Activated naive CD8-positive, alpha-beta T cell treated with anti-CD3 and anti-CD28 coated beads, Interleukin-2, amount 50 U/mL, for 24 hours (primary cell): ENCODE measurements around the gene ADAT3.

ENCODE experiments used
- ATAC-seq: fragments of 150-1000 bp; cut with Tn5 transposase; one replicate; pipeline ENCODE4 v1.10.0; 2021
- DNase-seq: peaks from one replicate; pipeline ENCODE4 v3.0.0; 2021
- H3K27ac Mint-ChIP-seq: one replicate; pipeline ENCODE4 v1.8.0; 2021; ENCODE audit warnings: mild to moderate bottlenecking, mixed read lengths
- H3K27me3 Mint-ChIP-seq: one replicate; pipeline ENCODE4 v1.8.0; 2021; ENCODE audit warnings: mixed read lengths
- H3K36me3 Mint-ChIP-seq: one replicate; pipeline ENCODE4 v1.8.0; 2021; ENCODE audit warnings: low read depth, mixed read lengths
- H3K4me1 Mint-ChIP-seq: one replicate; pipeline ENCODE4 v1.8.0; 2021; ENCODE audit warnings: mixed read lengths
- H3K4me3 Mint-ChIP-seq: one replicate; pipeline ENCODE4 v1.8.0; 2021; ENCODE audit warnings: mild to moderate bottlenecking, moderate library complexity, mixed read lengths
- H3K9me3 Mint-ChIP-seq: one replicate; pipeline ENCODE4 v1.8.0; 2021; ENCODE audit warnings: mixed read lengths

ADAT3 gene

DNA sequence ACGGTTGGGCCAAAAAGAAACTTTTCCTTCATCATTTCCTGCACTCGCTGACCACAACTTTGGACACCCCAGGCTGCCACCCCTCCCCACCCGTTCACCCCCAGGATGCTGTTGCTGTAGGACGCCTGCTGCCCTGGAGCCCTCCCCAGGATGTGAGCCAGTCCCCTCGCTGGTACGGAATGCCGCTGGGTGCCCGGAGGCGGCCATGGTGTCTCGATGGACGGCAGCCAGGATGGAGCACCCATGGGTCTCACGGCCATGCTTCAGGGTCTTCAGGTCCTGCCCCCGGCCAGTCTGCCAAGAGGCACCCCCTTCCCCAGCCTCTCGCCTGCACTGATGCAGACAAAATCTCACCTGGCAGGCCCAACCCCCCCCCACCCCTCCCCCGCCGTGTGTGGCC, 20.3 kb downstream of the ADAT3 start:
- no peaks in the 10 kb centered on the region for H3K9me3 Mint-ChIP-seq
- H3K36me3 Mint-ChIP-seq = no peaks in the 10 kb centered on the region
- no peak overlapping the region for H3K4me3 Mint-ChIP-seq
- no peak for DNase-seq
- peaks cover 12% of the 10 kb centered on the region for H3K4me1 Mint-ChIP-seq
- H3K27me3 Mint-ChIP-seq = no peaks in the 10 kb centered on the region
- no peak for ATAC-seq
- H3K27ac Mint-ChIP-seq = no peak overlapping the region

DNA sequence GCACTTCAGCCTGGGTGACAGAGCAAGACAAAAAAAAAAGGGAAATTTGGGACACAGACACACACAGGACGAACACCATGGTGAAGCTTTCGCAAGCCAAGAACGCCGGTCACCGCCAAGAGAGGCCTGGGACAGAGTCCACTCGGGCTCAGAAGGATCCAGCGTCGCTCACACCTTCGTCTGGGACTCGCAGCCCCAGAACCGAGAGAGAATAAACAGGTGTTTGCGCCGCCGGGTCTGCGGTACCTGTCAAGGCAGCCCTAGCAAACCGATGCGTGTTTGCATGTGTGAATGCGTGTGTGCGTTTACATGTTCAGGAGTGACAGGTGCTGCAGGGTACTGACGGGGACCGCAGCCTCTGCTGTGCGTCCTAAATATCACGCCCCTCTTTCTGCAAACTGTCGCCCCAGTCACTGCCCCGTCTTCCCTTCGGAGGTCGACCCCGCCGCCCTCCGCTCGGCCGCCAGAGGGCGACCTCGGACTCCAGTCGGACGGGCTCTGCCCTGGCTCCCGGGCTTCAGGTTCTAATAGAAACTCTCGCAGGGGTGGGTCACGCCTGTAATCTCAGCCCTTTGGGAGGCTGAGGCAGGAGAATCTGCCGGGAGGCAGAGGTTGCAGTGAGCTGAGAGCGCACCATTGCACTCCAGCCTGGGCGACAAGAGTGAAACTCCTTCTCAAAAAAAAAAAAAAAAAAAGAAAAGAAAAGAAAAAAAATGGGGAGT, 24.0 kb downstream of the ADAT3 start:
- H3K27ac Mint-ChIP-seq = no peak overlapping the region
- peaks cover 6% of the 10 kb centered on the region for H3K9me3 Mint-ChIP-seq
- peaks cover 4% of the 10 kb centered on the region for H3K36me3 Mint-ChIP-seq
- peak overlapping the region; percentile 69 for H3K4me3 Mint-ChIP-seq
- DNase-seq (peak; percentile 88), ATAC-seq (peak; percentile 88)
- no peaks in the 10 kb centered on the region for H3K27me3 Mint-ChIP-seq
- peaks cover 11% of the 10 kb centered on the region for H3K4me1 Mint-ChIP-seq

DNA sequence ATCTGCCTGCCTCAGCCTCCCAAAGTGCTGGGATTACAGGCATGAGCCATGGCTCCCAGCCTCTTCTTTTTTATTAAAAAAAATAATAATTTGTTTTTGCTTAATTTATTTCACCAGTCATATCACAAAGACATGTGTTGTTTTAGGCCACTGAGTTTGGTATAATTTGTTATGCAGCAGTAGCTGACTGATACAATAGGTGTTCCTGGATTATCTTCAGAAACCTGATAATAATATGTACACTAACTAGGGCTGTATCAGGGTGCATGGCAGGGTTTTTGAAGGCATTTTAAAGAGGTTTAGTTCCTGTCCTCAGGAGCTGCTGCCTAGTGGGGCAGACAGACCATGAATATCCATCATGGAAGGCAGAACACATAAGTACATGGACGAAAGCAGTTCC, 26.2 kb downstream of the ADAT3 start:
- no peak for DNase-seq

DNA sequence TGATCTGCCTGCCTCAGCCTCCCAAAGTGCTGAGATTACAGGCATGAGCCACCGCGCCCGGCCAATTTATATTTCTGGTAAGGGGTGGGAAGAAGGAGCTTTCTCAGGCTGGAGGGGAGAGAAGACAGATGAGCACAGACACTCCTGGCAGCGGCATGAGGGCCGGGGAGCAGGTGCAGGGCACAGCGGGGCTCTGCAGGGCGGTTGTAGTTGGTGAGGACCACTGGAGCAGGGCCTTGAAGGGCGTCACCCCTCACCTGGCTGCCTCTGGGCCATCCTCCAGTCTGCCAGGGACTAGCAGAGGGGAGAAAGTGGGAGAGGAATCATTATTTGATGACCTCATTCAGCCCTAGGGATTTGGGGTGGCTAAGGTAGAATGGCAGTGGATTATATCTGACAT, 27.2 kb downstream of the ADAT3 start:
- H3K36me3 Mint-ChIP-seq = peaks cover 6% of the 10 kb centered on the region
- H3K27me3 Mint-ChIP-seq = peaks cover 2% of the 10 kb centered on the region
- ATAC-seq (no peak), DNase-seq (no peak)
- H3K4me1 Mint-ChIP-seq = peaks cover 14% of the 10 kb centered on the region
- H3K27ac Mint-ChIP-seq = no peak overlapping the region
- no peak overlapping the region for H3K4me3 Mint-ChIP-seq
- H3K9me3 Mint-ChIP-seq = peaks cover 10% of the 10 kb centered on the region

More for the DNA sequence above, 26.2 kb downstream of the ADAT3 start:
- Mint-ChIP-seq H3K4me3 (no peak overlapping the region), H3K27me3 (no peaks in the 10 kb centered on the region), H3K27ac (no peak overlapping the region), H3K4me1 (peaks cover 14% of the 10 kb centered on the region), H3K36me3 (peaks cover 6% of the 10 kb centered on the region), H3K9me3 (peaks cover 10% of the 10 kb centered on the region)
- ATAC-seq = no peak

DNA sequence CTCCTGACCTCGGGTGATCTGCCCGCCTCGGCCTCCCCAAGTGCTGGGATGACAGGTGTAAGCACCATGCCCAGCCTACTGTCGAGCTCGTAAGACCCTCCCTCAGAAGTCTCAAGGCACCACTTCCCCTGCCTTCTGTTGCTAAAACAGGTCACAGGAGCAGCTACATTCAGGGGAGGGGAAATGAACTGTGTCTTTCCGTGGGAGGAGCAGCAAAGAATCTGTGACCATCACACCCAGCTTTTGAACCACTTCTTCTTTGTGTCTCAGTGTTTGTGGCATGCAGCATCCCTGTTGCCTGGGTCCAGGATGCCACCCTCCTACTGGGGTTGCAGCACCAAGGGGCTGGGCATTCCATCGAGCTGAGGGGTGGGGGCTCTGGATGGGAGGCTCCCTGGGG, 28.0 kb downstream of the ADAT3 start:
- Mint-ChIP-seq H3K9me3 (peaks cover 10% of the 10 kb centered on the region), H3K27me3 (peaks cover 2% of the 10 kb centered on the region), H3K4me3 (no peak overlapping the region), H3K36me3 (peaks cover 6% of the 10 kb centered on the region), H3K27ac (no peak overlapping the region), H3K4me1 (peaks cover 8% of the 10 kb centered on the region)
- DNase-seq (no peak), ATAC-seq (no peak)

DNA sequence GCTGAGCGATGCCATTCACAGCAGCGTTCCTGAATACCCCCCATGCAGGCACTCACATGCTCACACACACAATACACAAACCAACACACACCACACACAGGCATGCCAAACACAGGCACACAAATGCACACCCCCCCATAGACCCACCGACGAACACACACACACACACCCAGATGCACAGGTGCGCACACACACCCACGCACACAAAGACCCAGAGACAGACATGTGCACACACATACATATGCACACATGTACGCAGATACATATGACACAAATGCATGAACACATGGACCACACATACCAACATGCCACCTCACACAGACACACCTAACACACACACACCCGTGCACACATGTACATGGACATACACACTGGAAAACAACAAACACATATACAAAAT, 28.7 kb downstream of the ADAT3 start:
- no peak for DNase-seq
- H3K9me3 Mint-ChIP-seq = peaks cover 10% of the 10 kb centered on the region
- ATAC-seq = no peak
- no peak overlapping the region for H3K4me3 Mint-ChIP-seq
- peaks cover 2% of the 10 kb centered on the region for H3K27me3 Mint-ChIP-seq
- peaks cover 8% of the 10 kb centered on the region for H3K4me1 Mint-ChIP-seq
- no peak overlapping the region for H3K27ac Mint-ChIP-seq
- H3K36me3 Mint-ChIP-seq = peaks cover 6% of the 10 kb centered on the region

DNA sequence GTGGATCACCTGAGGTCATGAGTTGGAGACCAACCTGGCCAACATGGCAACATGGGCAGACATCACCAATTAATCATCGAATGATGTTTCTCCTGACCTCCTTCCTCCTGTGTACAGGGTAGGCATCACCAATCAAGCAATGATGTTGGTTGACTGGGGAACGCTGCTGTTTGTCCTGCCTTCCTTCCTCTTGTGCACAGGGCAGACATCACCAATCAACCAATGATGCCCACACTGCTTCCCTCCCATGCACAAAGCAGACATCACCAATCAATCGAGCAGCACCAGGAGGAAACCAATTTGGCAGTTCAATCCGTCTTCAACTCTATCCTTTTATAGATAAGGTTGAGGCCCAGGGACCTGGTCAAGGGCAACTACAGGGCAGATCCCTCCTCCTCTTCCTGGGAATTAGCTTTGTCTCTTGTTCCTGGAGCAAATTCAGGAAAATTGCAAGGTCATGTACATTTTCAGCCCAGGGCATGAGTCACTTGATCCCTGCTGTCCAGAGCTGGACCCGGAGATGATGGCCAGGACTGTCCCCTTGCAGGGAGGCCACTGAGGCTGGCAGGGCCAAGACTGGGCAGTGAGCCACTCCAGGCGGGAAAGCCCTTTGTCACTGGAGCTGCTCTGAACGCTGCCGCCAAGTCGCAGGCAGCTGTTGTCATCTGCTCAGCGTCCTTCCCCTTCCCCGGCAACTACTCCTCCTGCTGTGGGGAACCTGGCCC, 30.4 kb downstream of the ADAT3 start:
- Mint-ChIP-seq H3K4me3 (no peak overlapping the region), H3K4me1 (peaks cover 15% of the 10 kb centered on the region), H3K27me3 (peaks cover 2% of the 10 kb centered on the region), H3K36me3 (peaks cover 6% of the 10 kb centered on the region), H3K27ac (no peak overlapping the region), H3K9me3 (peaks cover 10% of the 10 kb centered on the region)
- no peak for DNase-seq
- no peak for ATAC-seq

DNA sequence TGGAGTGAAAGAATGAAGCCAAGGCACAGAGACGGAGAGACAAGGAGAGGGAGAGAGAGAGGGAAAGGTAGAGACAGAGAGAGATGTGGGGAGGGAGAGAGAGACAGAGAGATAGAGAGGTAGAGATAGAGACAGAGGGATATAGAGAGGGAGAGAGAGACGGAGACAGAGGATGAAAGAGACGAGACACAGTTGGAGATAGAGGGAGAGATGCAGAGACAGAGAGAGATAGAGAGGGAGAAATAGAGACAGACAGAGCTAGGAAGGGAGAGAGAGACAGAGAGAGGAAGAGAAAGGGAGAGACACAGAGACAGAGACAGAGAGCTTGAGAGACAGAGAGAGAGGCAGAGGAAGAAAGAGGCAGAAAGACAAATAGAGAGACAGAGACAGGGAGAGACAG, 31.2 kb downstream of the ADAT3 start:
- Mint-ChIP-seq H3K4me3 (no peak overlapping the region), H3K27ac (peak overlapping the region; percentile 25), H3K4me1 (peaks cover 15% of the 10 kb centered on the region), H3K9me3 (peaks cover 9% of the 10 kb centered on the region), H3K27me3 (peaks cover 2% of the 10 kb centered on the region), H3K36me3 (peaks cover 5% of the 10 kb centered on the region)
- no peak for DNase-seq
- no peak for ATAC-seq

DNA sequence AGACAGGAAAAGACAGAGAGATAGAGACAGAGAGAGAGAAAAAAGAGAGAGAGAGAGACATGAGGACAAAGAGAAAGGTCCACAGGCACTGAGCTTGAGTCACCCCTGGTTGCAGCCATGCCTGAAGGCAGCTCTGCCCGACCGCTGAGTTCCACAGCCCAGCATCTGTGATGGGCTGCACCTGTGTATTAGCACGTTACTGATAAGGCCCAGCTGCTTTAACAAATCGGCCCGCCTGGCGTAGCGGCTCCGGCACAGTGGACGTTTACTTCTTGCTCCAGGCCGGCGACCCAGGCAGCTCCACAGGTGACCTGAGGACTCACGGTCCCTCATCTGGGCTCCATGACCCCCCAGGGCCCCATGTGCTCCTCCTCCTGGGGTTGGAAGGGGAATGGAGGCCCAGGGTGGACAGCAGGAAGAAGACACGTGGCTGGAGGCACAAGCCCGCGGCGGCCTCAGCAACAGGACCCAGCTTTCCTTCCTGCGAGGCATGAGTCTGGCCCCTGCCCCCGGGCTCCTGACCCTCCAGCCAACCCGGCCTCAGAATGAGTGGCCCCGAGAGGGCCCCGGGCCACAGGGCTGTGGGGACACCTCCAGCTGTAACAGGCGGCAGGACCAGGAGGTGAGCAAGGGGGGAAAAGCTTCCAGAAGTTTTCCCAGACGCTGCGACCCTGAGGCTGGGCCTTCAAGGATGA, 31.9 kb downstream of the ADAT3 start:
- peaks cover 2% of the 10 kb centered on the region for H3K36me3 Mint-ChIP-seq
- DNase-seq (no peak), ATAC-seq (no peak)
- H3K4me3 Mint-ChIP-seq = no peak overlapping the region
- peaks cover 2% of the 10 kb centered on the region for H3K27me3 Mint-ChIP-seq
- H3K27ac Mint-ChIP-seq = peak overlapping the region; percentile 25
- peaks cover 15% of the 10 kb centered on the region for H3K4me1 Mint-ChIP-seq
- peaks cover 4% of the 10 kb centered on the region for H3K9me3 Mint-ChIP-seq

DNA sequence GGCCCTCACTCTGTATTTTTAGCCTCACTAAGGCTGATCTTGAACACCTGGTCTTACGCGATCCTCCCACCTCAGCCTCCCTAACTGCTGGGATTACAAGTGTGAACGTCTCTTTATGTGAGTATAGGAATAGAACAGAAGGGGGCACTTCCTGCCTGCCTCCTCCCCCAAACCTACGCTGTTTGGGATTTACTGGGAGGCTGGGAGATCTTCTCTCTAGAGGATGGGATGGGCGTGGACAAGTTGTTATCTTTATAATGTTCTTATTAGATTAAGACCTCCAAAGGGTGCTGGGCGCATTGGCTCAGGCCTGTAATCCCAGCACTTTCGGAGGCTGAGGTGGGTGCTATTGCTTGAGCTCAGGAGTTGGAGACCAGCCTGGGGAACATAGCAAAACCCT, 32.9 kb downstream of the ADAT3 start:
- Mint-ChIP-seq H3K4me3 (no peak overlapping the region), H3K9me3 (peaks cover 4% of the 10 kb centered on the region), H3K27ac (no peak overlapping the region), H3K27me3 (peaks cover 2% of the 10 kb centered on the region), H3K36me3 (peaks cover 2% of the 10 kb centered on the region), H3K4me1 (peaks cover 20% of the 10 kb centered on the region)
- ATAC-seq (no peak), DNase-seq (no peak)

DNA sequence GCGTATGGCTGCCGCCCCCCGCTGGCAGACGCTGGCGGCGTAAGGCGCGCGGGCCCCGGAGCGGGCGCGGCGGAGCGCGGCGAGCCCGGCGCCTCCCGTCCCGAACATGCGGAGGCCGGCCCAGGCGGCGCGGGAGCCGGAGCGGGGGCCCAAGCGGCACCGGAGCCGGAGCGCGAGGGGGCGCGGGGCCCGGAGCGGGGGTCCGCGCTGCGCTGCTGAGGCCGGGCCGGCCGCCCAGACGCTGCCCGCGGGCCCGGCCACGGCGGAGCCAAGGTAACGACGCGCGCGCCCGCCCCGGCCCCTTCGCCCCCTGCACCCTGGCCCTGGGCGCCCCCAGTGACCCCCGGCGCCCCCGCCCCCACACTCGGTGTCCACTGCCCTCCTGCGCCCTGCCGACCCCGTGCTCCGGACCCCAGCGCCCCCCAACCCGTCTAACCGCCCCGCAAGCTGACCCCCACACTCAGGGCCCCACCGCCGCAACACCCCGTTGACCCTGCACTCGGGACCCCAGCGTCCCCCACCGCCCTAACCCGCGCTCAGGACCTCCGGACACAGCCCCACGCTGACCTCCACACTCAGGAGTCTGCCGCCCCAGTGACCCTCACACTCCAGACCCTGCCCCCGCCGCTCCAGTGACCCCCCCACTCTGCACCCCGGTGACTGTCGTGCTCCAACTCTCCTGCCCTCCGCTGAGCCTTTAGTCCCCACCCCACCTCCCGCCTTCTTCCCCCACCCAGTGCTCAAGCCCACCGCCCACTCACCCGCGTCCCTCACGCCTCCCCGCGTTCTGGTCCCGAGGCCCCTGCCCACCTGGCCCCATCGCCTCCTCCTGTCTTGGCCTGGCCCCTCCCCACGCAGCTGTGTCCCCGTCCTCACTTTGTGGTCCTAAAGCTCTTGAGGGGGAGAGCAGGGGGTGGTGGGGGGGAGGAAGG, 36.2 kb downstream of the ADAT3 start, which contains the start of gene CSNK1G2:
Gene CSNK1G2, plus strand, starts transcription at position 27 of the 932 bp plus-strand sequence. CDS start 28,601 bp downstream, outside the sequence.
- no peaks in the 10 kb centered on the region for H3K9me3 Mint-ChIP-seq
- peak within 1 kb of the TSS; percentile 90 for H3K4me3 Mint-ChIP-seq
- peak; percentile 38 for ATAC-seq
- H3K36me3 Mint-ChIP-seq = peaks cover 2% of the 10 kb centered on the region
- no peak for DNase-seq
- peak within 1 kb of the TSS; percentile 94 for H3K27ac Mint-ChIP-seq
- H3K4me1 Mint-ChIP-seq = peaks cover 30% of the 10 kb centered on the region
- H3K27me3 Mint-ChIP-seq = peaks cover 2% of the 10 kb centered on the region

DNA sequence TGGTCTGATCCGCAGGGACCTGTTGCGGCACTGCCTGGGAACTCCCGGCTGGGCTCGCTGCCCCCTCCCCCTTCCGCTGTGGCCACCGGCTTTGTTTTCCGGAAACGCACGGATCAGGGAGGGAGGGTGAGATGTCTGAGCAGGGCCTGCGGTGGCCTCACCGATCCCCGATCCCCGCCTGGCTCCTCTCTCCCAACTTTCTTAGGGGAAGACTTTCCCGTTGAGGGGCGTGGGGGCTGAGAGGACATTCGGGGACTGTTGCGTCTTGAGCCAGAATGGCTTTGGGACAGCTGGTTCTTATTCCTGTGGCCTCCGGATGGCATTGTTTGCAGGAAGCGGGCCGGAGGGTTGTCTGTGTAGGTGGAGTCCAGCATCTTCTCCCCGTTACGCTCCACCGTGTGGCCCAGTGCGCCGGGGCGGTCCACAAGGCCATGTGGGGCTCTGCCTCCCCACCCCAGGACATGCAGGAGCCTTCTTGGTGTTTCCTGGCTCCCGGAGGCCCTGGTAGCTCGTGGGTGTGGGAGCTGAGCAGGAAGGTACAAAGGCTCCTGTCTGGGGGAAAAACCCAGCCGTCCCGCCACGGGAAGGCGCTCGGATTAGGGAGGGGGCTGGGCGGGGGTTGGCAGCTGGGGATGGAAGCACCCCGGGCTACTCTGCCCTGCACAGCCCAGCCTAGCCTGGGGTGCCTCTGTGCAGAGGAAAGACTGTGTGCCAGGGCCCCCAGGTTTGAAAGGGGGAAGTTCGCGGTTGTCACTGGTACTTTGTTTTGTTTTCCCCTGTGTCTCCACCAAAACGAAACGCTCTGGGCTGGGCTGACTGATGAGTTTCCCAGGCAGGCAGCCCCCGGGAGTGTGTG, 37.1 kb downstream of the ADAT3 start:
- DNase-seq = peak; percentile 81
- H3K4me1 Mint-ChIP-seq = peaks cover 30% of the 10 kb centered on the region

DNA sequence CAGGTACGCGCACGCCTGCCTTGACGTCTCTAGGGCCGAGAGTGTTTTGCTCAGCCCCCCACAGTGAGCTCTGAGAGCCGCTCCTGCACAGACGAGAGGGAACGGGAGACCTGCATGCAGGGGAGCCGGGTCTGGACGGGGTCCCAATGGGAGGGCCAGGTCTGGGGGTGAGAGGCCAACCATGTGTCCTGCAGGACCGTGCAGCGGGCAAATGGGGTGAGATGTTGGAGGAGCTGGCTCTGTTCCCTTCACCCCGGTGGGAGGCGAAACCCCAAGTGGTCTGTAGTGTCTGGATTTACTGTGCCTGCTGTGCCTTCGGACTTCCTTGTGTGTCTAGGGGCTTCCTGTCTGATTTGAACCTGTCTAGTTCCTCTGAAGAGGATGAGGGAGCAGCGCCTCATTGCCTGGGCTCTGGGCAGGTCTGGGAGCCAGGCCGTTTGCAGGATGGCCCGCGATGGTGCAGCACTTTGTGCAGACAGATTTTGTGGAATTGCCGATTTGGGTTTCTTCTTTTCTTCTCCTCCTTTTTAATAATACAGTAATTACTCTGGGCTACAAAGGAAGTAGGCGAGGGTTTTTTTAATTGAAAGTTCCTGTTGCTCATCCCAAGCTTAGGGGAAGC, 37.8 kb downstream of the ADAT3 start:
- peak overlapping the region; percentile 90 for H3K4me3 Mint-ChIP-seq
- no peak for DNase-seq

More for the DNA sequence above, 37.1 kb downstream of the ADAT3 start:
- peak; percentile 63 for ATAC-seq
- Mint-ChIP-seq H3K27me3 (no peaks in the 10 kb centered on the region), H3K9me3 (no peaks in the 10 kb centered on the region), H3K4me3 (peak overlapping the region; percentile 90), H3K36me3 (peaks cover 2% of the 10 kb centered on the region), H3K27ac (peak overlapping the region; percentile 90)

More for the DNA sequence above, 37.8 kb downstream of the ADAT3 start:
- Mint-ChIP-seq H3K27me3 (no peaks in the 10 kb centered on the region), H3K36me3 (peaks cover 2% of the 10 kb centered on the region), H3K27ac (peak overlapping the region; percentile 90), H3K9me3 (no peaks in the 10 kb centered on the region), H3K4me1 (peaks cover 30% of the 10 kb centered on the region)
- no peak for ATAC-seq
